NCI-H526 treated with DMSO at 0.1 percent for 48 hours (cell line): ENCODE measurements around the gene OR2M7.
"Not testable (repeated sequence)": the region's sequence is repeated elsewhere in the genome, so short reads cannot be mapped to it uniquely, and the experiment has no call there.

ENCODE experiments used
- DNase-seq: peaks from one replicate; lab custom pipeline; 2025; lab: John Stamatoyannopoulos, UW

Gene OR2M7, protein sequence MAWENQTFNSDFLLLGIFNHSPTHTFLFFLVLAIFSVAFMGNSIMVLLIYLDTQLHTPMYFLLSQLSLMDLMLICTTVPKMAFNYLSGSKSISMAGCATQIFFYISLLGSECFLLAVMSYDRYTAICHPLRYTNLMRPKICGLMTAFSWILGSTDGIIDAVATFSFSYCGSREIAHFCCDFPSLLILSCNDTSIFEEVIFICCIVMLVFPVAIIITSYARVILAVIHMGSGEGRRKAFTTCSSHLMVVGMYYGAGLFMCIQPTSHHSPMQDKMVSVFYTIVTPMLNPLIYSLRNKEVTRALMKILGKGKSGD

DNA sequence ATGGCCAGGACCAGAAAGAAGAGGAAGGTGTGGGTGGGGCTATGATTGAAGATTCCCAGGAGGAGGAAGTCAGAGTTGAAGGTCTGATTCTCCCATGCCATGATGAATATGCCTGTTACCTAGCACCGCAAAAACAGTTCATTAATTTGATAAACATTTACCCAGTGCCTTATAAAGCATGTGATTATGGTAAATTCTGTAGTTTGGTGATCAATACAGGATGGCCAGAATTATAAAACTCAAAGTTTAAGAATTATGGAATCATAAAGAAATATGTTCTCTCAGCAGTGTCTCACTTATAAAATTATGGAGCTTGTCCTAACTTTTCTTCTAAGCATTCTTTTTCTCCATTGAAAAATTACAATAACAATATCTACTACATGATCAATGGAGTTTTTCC lies at the start of gene OR2M7:
TSS of gene OR2M7 (minus strand) at position 101 of the 400 bp plus-strand sequence. CDS start at position 101, 0 bp downstream.
- no peak for DNase-seq

DNA sequence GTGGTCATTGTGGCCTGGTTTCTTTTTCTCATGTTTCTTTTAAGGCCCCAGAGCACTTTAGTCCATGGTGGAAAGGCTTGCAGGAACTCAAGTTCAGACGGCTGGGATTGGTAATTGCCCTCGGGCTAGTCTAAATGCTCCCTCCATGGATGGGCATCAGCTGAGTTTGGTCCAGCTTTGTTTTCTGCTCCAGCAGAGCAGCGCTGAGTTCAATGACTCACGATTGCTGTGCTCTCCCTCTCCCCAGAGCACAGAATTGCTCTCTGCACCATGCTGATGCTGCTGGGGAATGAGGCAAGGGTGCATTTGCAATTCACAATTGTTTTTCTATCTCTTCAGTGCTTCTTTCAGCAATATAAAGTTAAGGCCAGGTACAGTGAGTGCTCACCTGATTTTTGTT lies 49.4 kb upstream of the OR2M7 start:
- no peak for DNase-seq

DNA sequence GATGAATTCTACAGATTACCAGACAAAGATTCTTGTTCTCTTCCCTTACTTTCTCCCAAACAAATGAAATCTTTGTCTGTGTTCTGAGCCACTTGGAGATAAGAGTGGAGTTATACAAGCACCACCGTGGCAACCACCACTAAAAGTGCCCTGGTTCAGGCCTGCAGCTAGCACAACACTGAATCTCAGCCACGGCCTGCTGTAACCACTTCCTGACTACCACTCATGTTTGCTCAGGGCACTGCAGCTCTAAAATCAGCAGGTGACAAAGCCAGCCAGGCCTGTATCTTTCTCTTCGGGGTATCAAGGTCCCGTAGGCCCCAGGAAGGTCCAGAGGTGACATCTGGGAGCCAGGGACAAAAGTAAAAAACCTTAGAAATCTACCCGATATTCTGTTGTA lies 48.0 kb upstream of the OR2M7 start:
- DNase-seq: no peak

DNA sequence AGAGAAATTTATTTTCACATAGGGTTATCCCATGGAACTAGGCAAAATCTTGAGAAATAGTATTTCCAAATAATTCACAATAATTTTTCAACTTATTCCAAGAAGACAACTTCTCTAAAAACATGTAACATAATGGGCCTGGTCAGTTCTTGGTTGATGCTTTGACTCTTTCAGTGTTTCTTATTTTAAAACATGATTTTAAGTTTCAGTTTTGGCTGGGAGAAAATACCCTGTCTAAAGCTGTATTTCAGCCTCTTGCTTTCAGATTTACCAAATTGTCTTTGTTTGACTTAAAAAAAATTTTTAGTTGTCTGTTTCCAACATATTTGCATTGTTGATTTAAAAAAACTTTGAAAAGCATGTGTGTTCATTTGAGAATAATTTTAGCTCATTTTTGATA lies 42.2 kb upstream of the OR2M7 start:
- DNase-seq: no peak

DNA sequence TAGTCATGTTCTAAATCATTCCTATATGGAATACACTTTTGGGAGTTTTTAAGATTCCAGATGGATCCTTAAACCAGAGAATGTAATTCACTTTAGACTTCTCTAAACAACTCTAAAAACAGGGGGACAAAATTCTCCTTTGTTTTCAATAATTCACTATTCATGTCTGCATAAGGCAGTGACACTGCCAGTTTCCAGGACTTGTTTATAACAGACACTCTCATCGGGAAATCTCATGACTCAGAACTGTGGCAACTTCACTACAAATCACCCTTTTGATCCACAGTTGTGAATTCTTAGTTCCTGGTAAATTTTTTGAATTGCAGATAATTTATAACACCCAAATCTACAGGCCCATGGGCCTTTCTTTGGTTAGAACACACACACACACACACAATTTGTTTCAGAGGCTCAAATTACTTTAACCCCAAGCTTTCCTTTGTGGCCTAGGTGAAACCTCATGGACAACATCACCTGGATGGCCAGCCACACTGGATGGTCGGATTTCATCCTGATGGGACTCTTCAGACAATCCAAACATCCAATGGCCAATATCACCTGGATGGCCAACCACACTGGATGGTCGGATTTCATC lies 36.9 kb upstream of the OR2M7 start, which contains the start of gene OR2T4:
TSS of gene OR2T4 (plus strand) at position 545 of the 595 bp plus-strand sequence. CDS start at position 545, 0 bp downstream.
- DNase-seq: no peak

DNA sequence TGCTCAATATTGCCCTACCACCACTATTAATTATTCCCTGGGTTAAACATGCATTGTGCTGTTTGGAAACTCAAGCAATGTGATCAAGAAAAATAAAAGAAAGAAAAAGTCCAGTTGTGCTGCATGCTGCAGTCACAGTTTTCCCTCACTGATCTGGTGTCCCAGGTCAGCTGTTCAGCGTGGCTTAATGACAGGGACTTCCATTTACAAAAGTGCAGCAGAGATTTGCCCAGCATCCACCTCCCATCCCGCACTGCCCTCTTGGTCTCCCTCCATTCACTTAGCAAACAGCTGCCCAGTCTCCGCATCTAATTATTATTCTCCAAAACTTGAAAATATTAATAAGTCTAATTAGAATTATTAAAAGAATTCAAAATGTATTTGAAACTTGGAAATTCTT lies 35.0 kb upstream of the OR2M7 start:
- DNase-seq: no peak

DNA sequence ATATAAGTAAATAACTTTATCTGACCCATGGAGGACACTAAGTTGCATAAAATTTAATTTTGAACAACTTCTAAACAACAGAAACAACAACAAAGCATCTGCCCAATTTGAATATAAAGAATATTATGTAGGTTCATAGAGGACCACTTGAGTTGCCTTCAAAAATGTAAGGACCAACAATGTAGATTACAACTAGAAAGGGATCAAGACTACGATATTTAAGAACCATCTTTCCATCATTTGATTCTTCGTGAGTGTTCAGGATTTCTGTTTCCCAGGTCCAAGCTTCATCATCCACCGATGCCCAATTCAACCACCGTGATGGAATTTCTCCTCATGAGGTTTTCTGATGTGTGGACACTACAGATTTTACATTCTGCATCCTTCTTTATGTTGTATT lies 24.1 kb upstream of the OR2M7 start, which contains the start of gene OR14C36:
TSS of gene OR14C36 (plus strand) at position 301 of the 400 bp plus-strand sequence. CDS start at position 301, 0 bp downstream.
- DNase-seq: no peak

DNA sequence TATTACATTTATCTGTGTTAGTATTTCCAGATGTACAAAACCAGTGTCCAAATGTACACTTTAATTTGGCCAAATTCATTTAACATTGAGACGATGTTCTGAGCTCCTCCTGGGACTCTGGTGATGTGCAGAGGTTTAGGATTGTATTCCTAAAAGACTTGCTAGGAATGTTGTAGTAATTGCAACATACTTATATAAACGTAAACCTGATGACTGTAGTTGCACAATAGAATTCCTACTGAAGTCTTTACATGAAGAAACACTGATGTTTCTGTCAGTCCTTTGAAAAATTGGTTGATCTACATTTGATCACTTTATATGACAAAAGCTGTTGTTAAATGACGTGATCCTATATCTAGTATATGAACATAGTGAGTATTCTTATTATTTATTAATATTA lies 19.1 kb upstream of the OR2M7 start:
- DNase-seq: no peak

DNA sequence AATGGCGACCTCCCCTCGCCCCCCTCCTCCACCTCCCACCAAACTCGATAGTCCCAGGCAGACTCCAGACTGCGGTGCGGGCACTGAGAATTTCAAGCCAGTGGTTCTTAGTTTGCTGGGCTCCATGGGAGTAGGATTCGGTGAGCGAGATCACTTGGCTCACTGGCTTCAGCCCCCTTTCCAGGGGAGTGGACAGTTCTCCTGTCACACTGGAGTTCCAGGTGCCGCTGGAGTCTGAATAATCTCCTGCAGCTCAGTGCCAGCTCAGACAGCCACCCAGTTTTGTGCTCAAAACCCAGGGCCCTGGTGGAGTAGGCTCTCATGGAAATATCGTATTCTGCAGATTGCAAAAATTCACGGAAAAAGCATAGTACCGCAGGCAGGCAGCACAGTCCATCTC lies 7.6 kb downstream of the OR2M7 start:
- no peak for DNase-seq

DNA sequence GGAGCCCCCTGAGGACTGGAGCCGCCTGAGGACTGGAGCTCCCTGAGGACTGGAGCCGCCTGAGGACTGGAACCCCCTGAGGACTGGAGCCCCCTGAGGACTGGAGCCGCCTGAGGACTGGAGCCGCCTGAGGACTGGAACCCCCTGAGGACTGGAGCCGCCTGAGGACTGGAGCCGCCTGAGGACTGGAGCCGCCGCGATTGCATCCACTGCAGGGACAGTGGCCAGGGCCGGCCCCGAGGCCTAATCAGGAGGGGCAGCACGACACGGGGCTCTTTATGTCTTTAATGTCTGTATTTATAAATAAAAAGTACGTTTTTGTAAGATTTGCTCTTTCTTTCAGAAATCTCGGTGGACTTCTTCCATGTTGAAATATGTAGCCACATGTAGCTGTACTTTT lies 17.6 kb downstream of the OR2M7 start:
- not testable (repeated sequence) for DNase-seq

DNA sequence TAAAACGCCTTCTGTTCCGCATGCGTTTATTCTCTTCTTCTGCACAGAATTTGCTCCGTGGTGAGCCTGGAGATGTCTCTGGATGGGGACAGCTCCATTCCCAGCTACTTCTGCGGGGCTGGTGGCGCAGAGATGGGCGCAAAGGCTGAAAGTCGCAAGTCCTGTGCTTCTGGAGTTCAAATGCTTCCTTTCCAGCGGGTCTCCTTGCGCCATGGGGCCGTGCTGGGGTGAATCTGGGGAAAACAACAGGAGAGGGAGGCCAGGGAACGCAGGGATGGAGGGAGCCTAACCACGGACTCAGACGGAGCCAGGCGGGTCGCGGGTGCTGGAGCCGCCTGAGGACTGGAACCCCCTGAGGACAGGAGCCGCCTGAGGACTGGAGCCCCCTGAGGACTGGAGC lies 18.3 kb downstream of the OR2M7 start:
- DNase-seq: no peak

DNA sequence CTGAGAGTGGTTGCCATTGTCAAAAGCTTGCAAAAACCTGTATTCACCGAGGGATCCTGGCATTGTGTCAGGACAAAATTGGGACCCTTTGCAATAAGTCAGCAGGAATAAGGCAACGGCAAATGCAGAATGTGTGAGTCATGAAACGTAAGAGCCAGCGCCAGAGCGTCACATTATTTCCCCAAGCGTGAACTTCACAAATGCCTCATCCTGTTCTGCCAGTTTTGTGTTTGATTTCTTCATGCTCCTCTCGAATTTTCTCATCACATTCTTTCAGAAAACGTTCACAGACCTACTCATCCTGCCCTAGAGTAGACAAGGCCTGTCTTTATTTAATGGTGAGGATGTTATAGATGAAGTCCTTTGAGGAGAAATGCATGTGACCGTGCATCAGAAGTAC lies 18.7 kb downstream of the OR2M7 start:
- DNase-seq: not testable (repeated sequence)

DNA sequence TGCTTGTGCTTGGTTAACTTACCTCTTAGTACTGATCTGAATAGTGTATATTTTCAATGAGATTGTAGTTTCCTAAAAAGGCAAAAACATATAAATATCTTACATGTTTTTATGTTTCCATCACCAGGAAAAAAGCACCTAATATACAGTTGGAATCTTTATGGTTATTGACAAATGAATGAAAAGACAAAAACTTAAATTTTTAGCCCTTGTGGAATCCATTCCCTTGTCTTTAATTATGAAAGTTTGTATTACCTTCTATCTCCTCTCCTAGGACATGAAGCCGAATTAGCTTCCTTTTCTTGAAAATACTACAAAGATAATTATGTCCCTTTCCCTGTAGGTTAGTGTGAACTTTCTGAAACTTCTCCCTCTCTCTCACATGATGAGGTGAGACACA lies 21.0 kb downstream of the OR2M7 start, which contains the start of gene OR2T12:
TSS of gene OR2T12 (minus strand) at position 101 of the 400 bp plus-strand sequence. CDS start 7,846 bp downstream, outside the sequence.
- no peak for DNase-seq

DNA sequence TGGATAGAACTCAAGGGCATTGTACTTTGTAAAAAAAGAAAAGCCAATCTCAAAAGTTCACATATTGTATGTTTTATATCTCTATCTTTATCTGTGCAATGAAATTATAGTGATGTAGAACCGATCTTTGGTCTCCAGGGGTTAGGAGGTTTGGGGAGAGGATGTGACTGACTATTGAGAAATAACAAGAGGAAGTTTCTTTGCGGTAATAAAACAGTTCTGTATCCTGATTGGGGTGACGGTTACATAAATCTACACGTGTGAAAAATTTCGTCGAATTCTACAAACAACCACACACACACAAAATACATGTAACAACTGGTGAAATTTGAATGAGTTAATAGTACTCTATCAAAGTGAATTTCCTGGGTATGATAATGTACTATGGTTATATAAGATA lies 36.0 kb downstream of the OR2M7 start:
- DNase-seq: no peak

DNA sequence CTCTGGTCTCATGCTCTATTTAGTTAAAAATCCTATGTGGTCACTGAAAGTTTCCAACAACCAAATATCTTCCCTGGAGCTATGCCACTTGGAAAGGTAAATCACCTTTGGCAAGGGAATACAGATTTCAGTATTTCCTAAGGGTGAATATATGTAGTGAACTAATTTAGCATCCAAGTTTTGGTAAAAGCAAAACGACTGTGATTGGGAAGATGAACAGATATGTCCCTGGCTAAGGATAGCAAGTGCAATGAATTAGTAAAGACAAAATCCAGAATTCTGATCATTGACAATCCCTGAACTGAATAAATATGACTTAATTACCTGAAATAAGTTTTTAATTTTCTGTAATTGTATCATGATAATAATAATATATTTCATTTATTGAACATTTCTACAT lies 46.5 kb downstream of the OR2M7 start, which contains the start of gene OR2T33:
TSS of gene OR2T33 (minus strand) at position 101 of the 400 bp plus-strand sequence. CDS start 4,162 bp downstream, outside the sequence.
- DNase-seq: no peak
